ENCODE results near the gene MGAT4B.

The MGAT4B gene

DNA sequence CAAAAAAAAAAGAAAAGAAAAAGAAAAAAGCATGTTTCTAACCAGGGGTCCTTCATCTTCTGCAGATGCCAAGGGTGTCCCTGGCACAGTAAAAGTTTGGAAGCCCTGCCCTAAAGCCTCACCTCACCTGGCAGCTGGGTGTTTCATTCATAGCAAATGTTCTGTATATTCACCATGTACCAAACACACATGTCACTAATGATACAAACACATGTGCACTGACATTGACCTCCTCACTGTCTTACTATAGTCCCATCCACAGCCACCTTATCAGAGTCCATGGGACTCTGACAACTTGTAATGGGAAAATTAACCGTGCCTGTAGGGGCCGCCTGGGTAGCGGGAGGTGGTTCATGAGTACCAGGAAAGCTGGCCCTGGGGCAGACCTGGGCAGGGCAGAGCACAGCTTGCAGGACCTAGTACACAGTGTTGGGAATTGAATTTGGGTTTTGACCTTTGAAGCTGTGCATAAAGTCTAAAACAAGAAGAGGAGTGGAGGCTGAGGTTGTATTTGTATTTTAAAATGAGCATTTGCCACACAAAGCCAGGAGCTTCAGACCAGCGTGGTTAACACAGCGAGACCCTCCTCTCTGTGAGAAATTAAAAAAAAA is 6.4 kb upstream of the MGAT4B start:
- in situ Hi-C loops (cut with HindIII; ENCODE audit: low sequenced_read_pairs) = no loop called here

DNA sequence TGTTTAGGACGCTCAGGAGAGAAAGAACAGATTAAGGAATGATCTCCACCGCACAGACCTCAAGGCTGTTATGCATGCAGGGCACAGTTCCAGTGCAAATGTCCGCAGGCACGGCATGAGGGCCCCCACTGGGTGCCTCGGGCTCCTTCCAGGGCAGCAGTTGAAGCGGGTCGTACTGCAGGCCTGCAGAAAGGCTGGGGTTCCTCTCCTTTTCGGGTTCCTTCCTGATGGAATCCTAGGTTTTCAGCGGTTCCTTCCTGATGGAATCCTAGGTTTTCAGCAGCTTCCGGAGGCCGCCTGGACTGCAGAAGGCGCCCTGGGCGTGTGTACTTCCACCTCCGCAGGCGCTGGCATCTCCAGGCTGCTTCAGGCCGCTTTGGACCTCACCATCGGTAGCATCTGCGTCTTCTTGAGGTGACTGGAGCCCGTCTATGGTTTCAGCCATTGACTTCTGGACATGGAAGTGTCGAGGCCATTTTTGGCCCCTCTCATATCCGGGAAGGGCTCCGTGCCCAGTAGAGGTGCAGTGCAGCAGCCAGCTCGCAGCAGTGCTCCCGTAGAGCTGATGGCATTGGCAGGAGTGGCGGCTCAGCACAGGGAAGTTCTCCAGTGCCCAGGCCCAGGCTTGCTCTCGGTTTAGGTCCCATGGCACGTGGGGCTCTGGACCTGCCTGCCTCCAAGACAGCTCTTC is 5.6 kb upstream of the MGAT4B start:
- in situ Hi-C loops (cut with HindIII; ENCODE audit: low sequenced_read_pairs) = no loop called here

DNA sequence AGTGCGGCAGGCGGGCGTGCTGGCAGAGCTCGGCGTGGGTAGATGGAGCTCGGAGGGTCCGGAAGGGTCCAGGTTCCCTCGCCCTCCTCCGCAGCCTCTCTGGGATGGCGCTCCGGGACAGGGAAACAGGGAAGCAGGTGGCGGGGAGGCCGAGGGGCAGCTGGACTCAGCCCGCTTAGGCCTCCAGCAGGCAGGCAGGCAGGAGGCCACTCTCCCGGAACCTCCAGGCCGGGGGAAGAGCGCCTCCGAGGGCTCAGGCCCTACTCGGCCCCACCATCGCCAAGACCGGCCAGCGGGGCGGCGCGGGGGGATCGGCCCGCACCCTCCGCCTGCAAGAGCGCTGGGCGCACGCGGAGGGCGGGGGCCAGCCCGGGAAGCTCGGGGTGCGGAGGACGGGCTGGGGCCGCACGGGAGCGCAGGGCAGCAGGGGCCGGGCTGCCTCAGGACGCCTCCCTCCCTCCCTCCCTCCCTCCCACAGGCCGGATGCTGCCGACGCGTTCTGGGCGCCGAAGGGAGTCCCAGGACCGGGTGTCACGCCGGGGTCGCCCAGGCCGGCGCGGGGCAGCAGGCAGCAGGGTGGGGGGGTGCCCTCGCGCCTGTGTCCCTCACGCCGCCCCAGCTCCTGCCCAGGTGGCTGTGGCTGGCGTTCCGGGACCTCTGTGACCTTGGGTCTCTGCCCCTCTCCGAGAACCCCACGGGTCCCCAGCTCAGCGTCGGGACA is 977 bp downstream of the MGAT4B start:
- in situ Hi-C loops (cut with HindIII; ENCODE audit: low sequenced_read_pairs) = loop anchor here (5.0 kb wide), 1 partner anchor 48 kb away; no protein-coding TSS in a partner anchor

DNA sequence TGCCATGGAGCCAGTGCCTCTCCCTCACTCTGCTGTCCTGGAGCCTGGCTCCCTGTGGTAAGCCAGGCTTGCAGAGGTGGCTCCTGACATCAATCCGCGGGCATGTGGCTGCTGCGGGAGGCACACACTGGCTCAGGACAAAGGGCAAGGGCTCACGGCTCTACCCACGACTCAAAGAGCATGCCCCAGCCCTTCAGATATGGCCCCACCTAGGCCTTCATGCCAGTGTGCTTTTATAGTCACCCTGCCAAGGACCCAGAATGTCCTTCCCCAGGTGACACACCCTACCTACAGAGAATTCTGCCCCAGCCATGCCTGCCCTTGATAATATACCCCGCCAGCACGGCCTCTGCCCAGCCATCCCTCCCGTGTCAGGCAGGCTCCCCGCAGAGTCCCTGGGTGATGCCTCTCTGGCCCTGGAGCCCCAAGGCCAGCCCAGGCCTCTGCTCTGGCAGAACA is 1.6 kb downstream of the MGAT4B start:
- in situ Hi-C loops (cut with HindIII; ENCODE audit: low sequenced_read_pairs) = loop anchor here (5.0 kb wide), 1 partner anchor 48 kb away; no protein-coding TSS in a partner anchor

DNA sequence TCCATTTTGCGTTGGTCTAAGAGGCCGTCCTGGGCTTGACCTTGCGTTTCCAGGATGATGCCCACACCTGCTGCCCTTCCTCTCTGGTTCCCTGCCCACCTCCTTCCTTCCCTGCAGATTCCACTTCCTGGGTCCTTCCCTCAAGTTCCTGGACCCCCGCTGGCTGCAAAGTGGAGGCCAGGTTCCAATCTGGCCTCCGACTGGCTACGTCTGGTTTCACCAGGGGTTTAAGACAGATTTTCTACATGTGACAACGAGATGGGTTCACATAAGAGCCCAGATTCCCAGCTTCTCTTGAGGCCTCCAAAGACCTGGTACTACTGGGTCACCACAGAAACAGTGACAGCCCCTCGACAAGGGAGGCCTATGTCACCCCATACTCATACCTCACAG is 2.1 kb downstream of the MGAT4B start:
- in situ Hi-C loops (cut with HindIII; ENCODE audit: low sequenced_read_pairs) = no loop called here

DNA sequence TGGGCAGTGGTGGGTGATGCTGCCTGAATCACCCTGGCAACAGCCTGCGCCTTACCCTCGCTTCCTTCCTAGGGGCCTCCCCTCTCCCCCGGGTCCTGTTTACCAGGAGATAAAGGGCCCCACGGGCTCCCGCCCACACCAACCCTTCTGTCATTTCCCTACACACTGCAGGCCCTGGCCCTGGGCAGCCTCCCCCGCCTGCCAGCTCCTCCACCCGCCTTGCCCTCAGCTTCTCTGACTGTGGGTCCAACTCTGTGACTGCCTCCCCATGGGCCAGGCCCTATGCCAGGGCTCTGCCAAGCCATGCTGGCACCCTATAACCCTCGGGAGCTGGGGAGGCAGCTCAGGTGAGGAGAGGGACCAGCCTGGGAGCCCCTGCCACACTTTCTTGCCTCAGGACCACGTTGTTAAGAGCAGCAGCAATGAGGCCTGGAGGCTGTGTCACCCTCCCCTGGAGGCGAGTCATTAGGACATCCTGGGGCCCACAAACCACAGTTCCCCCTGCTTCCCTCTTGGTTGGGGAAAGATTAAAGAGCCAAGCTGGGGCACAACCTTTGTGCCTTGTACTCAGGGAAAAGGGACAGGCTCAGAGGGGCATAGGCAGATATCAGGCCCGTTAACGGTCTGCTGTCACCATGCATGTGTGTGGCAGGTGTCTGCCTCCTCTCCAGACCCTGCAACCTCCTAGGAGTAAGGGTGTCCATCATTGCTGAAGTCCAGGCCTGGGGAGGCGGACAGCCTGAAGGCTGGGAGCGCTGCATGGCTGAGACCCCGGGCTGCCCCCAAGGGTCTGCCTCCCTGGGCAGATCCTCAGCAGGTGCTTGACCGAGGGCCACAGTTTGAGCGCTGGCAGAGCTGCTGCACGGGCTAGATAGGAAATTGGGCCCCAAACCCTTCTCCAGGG is 2.8 kb downstream of the MGAT4B start:
- in situ Hi-C loops (cut with HindIII; ENCODE audit: low sequenced_read_pairs) = no loop called here

DNA sequence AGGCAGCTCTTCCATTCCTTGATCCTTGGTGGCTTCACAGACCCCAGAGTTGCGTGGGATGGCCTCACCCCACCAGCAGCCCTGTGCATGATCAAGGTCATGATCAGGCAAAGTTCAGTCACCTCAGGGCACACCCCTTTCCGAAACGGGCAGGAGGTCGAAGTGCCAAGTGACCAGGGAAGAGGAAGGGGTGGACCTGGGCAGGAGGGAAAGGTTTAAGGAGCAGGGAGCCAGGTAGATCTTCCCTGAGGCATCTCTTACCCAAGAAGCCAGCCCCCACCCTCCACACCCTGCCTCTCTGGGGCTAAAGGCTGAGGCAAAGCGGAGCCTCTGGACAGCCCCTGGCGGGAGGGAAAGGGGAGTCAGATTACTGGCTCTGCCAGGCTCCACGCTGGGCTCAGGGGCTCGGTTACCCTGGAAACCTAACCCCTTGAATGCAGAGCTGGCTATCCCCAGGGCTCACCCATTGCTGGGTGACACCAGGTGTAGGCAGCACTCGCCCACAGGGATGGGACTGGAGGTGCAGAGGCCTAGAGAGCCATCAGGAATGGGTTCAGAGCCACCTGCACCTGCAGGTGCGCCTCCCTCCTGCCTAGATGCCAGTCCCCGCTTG is 3.6 kb downstream of the MGAT4B start:
- in situ Hi-C loops (cut with HindIII; ENCODE audit: low sequenced_read_pairs) = no loop called here

DNA sequence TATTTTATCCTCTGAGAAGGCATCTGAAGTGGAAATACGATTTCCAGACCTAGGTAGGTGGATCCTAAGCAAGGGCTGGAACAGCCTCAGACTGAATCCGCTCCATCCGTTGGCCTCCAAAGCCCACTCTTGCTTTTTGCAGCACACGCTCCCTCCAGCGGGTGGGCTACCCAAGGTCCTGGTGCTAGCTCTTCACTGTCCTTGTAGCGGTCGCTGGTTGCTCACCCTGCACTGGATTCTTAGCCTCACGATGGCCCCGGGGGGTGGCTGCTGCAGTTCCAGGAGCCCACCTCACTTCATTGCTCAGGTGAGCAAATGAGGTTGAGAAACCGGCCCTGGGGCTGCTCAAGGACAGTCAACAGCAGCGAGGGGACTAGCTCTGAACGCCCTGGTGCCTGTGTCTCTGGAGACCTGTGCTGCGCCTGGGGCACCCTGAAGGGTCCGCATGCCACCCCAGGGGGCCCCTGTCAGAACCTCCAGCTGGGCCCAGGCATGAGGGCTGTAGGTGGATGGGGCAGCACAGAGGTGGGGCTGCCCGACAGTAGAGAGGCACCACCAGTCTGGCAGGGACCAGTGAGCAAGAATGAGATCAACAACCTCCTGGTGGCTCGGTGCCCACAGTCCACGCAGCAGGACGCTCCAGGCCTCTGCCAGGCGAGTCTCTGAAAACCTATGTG is 4.3 kb downstream of the MGAT4B start:
- in situ Hi-C loops (cut with HindIII; ENCODE audit: low sequenced_read_pairs) = no loop called here

DNA sequence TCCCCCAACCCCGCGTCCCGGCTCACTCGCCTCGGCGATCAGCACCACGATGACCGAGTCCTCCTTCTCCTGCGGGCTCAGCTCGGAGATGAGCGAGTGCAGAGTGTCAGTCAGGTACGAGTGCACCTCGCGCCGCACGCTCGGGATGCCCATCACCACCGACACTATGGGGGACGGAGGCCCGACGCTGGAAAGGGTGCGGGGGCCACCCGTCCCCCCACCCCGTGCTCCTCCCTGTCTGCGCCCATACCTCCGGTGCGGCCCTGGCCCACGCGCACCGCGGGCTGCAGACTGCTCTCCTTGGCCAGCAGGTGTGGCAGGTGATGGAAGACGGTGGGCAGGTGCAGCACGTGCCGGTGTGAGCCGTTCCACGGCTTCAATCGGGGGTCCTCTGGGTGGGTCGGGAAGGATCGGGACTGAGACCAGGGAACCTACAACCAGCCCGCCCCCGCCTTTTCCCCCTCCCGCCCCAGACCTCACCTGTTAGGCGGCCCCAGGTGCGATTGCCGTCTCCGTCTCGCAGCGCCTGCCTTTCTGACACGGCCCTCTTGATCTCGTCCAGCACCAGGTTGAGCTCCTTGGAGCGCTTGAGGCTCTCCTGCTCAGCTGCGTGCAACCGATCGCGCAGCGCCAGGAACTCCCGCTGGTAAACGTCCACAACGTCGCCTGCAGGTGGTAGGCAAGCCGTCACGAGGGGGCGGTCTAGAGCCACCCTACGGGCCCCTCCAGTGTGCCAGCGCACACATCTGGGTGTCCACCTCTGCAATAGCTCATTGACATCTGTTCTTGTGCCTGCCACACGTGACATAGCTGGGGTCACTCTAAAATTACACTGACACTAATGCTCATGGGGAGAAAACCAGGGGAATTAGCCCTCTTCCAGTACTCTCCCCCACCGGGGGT is 5.1 kb downstream of the MGAT4B start:
- in situ Hi-C loops (cut with HindIII; ENCODE audit: low sequenced_read_pairs) = no loop called here

DNA sequence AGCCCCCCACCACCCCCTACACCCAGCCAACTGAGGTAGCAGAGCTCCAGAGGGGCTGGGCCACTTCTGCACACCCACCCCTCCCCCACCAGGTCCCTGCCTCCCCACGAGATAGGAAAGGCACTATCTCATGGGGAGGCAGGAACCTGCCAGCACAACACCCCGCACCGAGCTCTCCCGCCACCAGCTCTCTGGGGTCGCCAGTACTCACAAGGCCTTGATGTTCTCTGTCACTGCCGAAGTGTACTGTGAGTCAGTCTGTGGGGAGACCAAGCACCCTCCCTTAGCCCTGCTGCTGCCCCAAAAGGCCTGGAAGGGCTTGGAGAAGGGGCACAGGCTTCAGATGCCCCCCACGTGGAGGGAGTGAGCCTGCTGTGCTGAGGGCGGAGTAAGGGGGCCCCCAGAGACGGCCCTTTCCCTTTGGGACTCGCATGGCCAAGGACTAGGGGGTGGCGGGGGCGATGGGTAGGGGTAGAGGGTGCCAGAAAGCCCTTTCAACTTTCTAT is 5.9 kb downstream of the MGAT4B start:
- in situ Hi-C loops (cut with HindIII; ENCODE audit: low sequenced_read_pairs) = no loop called here

DNA sequence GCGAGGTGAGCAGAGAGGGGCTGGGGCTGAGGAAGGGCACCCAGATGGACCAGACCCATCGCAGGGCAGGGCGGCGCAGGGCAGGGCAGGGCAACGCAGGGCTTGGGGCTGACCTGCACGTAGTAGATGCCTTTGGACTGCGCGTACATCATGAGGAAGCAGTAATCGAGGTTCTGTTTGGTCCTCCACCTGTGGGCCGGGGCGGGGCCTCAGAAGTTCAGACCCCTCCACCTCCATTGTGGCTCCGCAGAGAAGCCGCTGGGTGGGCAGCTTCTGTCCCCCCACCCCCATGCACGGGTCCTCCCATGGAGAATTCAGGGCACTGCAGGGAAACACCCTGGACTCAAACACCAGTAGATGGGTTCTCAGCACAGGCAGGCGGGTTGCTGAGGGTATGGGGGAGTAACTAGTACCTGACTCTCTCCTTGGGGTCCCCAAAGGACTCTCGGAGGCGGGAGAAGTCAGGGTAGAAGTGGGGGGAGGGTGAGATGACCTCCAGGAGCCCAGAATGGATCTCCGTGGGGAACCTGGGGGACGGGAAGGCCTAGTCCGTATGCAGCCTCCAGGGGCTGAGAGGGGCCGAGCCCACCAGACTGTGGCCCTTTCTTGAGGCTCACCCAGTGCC is 6.5 kb downstream of the MGAT4B start:
- in situ Hi-C loops (cut with HindIII; ENCODE audit: low sequenced_read_pairs) = no loop called here

DNA sequence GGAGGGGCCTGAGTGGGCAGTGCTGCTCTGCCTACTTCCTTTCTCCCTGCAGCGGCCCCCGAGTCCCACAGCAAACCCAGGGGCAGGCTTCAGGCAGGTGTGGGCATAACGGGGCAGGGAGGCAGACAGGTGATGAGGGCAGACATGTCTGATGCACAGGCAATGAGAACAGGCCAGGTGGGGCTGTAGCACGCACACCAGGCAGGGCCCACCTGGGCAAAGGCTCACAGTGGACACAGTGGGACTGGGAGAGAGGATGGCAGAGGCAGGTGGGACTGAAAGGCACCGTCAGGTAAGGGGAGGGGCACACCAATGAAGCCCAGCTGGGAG is 7.1 kb downstream of the MGAT4B start:
- in situ Hi-C loops (cut with HindIII; ENCODE audit: low sequenced_read_pairs) = no loop called here

DNA sequence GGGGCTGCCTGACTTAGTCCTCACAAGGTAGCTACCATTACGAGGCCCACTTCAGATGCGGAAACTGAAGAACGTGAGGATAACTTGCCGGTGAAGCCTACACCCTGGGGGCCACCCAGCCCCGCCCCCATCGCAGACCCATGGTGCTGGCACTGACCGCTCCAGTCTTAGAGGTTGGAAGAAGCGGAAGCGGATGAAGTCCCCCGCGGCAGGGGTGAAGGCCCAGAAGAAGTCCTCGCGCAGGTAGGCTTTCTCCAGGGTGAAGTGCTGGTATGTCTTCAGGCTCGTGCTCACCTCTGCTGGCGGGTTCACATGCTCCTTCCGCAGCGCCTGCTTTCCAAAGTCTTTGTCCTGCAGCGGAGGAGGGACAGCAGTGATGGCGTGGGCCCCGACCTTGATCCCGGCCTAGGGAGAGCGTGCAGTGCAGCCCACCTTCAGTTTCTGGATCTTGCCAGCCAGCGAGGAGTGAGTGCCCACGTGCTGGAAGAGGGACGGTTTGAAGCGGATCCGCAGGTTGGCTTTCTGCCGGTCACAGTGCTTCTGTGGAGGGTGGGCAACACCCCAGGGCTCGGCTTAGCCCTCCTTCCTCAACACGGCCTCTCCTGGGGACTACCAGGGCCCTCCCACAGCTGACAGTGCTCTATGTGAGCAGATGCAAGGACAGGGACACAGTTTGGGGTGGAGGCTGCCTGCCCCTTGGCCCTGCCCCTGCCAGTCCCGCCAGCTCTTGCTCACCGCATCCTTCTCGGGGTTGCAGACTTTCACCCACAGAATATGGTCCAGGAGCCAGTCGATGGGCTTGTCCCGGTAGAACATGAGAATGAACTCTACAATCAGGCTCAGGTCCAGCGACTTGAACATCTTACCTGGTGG is 7.7 kb downstream of the MGAT4B start:
- in situ Hi-C loops (cut with HindIII; ENCODE audit: low sequenced_read_pairs) = no loop called here

DNA sequence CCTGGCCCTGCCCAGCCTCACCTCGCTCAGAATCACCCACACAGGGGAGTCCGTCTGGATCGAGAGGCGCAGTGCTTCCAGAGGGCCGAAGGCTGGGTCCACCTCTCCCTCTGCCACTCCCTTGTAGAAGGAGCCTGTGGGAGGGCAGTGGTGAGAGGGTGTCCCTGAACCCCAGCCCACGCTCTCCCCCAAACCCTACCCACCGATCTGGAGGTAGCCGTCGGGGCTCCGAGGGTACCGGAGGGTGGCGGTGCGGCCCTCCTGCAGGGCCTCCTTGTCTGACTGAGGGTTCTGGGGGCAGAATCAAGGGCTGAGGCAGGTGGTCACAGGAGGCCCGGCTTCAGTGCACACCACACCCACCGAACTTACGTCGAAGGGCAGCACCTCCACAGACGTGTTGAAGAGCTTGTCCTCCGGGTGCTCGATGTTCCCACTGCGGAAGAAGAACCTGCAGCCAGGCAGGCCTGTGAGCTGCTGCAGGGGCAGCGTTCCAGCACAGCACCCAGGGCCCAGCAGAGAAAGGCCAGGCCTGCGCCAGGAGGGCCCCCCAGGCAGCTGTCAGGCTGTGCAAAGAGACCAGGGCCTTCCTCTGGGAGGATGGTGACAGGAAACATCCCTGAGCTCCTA is 8.4 kb downstream of the MGAT4B start:
- in situ Hi-C loops (cut with HindIII; ENCODE audit: low sequenced_read_pairs) = no loop called here

DNA sequence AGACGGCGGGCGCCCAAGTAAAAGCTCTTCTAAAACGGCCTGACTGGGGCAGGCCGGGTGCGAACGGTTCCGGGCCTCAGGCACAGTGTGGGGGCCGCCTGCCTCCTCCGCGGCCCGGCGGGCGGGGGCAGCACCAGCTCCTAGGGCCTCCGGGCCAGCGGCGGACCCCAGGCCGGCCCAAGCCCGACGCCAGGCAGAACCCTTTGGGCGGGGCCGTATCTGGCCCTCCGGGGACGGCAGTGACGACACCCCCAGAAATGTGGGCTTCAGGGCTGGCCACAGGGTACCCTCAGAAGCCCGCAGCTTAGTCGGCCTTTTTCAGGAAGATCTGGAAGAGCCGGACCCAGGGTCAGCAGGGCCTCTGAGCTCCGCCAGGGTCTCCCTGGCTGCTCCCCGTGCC is 8.9 kb downstream of the MGAT4B start:
- in situ Hi-C loops (cut with HindIII; ENCODE audit: low sequenced_read_pairs) = no loop called here

DNA sequence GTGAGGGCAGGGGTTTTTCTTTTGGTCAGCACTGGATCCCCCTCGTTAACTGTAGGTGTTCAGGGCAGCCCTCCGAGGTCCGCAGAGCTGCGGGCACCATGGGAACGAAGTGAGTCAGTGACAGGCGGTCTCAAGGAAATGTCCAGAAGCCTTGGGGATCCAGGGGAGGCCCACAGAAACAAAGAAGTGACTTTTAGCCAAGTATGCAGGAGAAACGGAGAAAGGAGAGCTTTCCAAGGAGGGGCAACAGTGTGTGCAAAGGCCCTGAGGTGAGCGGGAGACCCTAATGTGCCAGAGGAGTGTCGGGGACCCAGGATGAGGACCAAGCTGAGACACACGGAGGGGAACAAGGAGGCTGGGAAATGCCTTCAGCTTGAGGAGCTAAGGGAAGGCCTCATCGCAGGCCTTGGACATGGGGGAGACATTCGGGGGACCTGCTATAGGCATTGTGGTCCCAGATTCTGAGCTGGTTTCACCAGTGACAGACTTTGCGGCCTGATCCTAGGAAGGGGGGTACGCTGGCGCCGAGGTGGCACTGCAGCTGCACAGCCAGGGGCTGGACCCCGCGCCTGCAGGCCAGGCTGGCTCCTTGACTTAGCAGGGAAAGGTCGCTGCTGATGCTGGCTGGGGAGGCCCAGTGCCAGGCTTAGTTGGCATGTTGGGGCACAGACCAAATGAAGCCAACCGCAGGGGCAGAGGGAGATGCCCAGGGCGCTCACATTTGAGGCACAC is 9.6 kb downstream of the MGAT4B start:
- in situ Hi-C loops (cut with HindIII; ENCODE audit: low sequenced_read_pairs) = no loop called here
